Neutrophil (primary cell): Measurements from ENCODE around the gene YWHAB.

ENCODE experiments used
- H3K27ac ChIP-seq: fragments of 200-600 bp; sonication (generic); 2 replicates; pipeline ENCODE4 v1.5.1; 2016; ENCODE audit warnings: mild to moderate bottlenecking, moderate library complexity
- H3K27me3 ChIP-seq: fragments of 200-600 bp; sonication (generic); 2 replicates; pipeline ENCODE4 v1.6.0; 2016; ENCODE audit warnings: mild to moderate bottlenecking
- H3K36me3 ChIP-seq: fragments of 200-600 bp; sonication (generic); 2 replicates; pipeline ENCODE4 v1.5.1; 2017
- H3K4me1 ChIP-seq, 2 experiments: fragments of 200-600 bp in 1 of 2; sonication (generic) in 1 of 2; 1 replicate in 1 of 2; 2 replicates in 1 of 2; pipeline versions ENCODE4 v1.5.1 to v1.6.1; 2013 to 2016; ENCODE audit warnings: low read depth in 1 of 2, low read length in 1 of 2, mild to moderate bottlenecking in 1 of 2, moderate library complexity in 1 of 2; ENCODE audit not compliant: control insufficient read depth in 1 of 2, insufficient read depth in 1 of 2
- H3K4me3 ChIP-seq, 2 experiments: fragments of 200-600 bp in 1 of 2; sonication (generic) in 1 of 2; 1 replicate in 1 of 2; 2 replicates in 1 of 2; pipeline ENCODE4 v1.5.1; 2013 to 2016; ENCODE audit warnings: low read depth in 1 of 2, low read length in 1 of 2, mild to moderate bottlenecking in 1 of 2, moderate library complexity in 1 of 2
- H3K9me3 ChIP-seq: fragments of 200-600 bp; sonication (generic); 2 replicates; pipeline ENCODE4 v1.5.1; 2016
- TF ChIP-seq, protein P1 (sequence below): fragments of 200-600 bp; sonication (generic); IDR thresholded peaks from 2 replicates; pipeline ENCODE4 v1.5.1; 2016; ENCODE audit warnings: antibody characterized with exemption

The YWHAB gene

DNA sequence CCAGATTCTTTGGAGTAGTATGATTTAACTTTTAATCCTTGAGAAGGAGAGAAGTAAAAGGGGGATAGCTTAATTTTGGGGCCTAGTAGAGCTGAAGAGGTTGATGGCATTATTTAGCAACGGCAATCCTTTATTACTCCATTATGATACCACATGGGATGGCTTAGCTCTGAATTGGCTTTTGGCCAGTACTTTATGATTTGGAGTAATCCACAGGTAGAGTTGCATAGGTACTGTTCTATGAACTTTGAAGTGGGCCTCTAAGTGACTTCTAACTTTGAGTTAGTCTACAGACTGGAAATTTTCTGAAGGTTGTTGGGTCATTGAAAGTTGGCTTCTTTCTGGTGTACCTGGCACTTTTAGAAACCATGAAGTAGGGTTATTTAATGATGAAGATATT lies 11.6 kb downstream of the YWHAB start:
- TF ChIP-seq, protein P1, sequence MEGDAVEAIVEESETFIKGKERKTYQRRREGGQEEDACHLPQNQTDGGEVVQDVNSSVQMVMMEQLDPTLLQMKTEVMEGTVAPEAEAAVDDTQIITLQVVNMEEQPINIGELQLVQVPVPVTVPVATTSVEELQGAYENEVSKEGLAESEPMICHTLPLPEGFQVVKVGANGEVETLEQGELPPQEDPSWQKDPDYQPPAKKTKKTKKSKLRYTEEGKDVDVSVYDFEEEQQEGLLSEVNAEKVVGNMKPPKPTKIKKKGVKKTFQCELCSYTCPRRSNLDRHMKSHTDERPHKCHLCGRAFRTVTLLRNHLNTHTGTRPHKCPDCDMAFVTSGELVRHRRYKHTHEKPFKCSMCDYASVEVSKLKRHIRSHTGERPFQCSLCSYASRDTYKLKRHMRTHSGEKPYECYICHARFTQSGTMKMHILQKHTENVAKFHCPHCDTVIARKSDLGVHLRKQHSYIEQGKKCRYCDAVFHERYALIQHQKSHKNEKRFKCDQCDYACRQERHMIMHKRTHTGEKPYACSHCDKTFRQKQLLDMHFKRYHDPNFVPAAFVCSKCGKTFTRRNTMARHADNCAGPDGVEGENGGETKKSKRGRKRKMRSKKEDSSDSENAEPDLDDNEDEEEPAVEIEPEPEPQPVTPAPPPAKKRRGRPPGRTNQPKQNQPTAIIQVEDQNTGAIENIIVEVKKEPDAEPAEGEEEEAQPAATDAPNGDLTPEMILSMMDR, result no peak
- Histone ChIP-seq H3K27ac (peak overlapping the region; percentile 59), H3K27me3 (no peaks in the 10 kb centered on the region), H3K4me3 (peak overlapping the region in 1 of 2 experiments; percentile 25), H3K4me1 (peaks cover 51 to 64% of the 10 kb centered on the region in 2 experiments), H3K9me3 (no peaks in the 10 kb centered on the region), H3K36me3 (peaks cover 22% of the 10 kb centered on the region)

DNA sequence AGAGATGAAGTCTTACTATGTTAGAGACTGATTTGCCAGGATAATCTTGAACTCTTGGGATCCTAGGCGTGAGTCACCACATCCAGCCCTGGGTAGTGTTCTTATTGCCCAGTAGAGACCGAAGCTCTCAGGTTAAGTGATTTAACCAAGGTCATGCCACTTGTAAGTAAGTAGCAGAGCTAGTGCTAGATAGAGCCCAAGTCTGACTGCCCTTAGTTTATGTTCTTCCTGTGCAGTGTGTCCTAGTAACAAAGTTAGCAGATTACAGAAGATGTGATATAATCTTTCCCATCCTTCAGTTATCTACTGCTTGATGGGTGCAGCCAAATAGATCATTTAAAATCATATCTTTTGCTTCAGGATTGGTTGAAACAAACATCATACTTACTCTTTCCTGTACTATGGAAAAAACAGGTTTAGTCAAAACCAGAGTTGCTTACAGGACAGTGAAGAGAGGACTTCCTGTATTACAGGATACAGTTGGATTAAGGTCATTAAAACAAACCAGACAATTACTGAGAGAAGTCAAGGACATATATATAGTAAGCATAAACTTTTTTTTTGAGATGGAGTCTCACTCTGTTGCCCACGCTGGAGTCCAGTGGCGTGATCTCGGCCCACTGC lies 14.8 kb downstream of the YWHAB start:
- H3K36me3 ChIP-seq, result peaks cover 54% of the 10 kb centered on the region
- H3K4me1 ChIP-seq, result peaks cover 36 to 50% of the 10 kb centered on the region in 2 experiments
- peak overlapping the region; percentile 49 for H3K27ac ChIP-seq

DNA sequence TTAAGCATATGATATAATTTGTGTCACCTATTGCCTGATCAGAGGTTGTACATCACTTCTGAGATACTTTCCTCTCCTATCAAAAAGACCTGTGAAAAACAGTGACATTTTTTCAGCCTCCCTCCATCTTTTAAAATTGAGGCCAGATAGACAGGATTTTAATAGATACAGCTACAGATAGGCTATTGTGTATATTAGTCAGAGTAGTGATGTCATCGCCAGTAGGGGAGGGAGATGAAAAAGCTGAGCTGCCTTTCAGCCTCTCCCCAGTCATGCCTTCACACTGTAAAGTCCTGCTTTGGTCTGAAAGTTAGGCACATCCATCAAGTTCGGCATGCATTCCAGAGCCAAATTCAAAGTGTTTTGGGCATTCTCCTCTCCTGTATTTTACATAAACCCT lies 16.5 kb downstream of the YWHAB start:
- Histone ChIP-seq H3K27ac (no peak overlapping the region), H3K4me3 (no peak overlapping the region), H3K27me3 (no peaks in the 10 kb centered on the region), H3K36me3 (peaks cover 70% of the 10 kb centered on the region), H3K9me3 (no peaks in the 10 kb centered on the region), H3K4me1 (peaks cover 20 to 33% of the 10 kb centered on the region in 2 experiments)
- TF ChIP-seq, protein P1, result no peak

More for the DNA sequence above, 14.8 kb downstream of the YWHAB start:
- Histone ChIP-seq H3K4me3 (no peak overlapping the region), H3K27me3 (no peaks in the 10 kb centered on the region), H3K9me3 (no peaks in the 10 kb centered on the region)
- TF ChIP-seq, protein P1, result no peak

DNA sequence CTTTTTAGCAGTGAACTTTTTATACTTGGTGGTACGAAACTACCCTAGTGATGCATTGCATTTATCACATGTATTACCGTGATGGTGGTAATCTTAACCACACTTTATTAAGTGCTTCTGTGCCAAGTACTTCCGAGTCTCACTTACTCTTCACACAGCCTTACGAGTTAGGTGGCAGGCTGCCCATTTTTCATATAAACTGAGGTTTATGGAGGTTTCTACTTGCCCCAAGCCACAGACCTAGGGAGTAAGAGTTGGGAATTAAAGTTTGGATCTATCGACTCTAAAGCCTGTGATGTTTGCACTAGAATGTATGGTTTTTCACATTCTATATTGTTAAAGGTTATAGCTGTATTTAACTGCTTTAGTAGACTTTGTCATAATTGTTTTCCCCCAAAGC lies 18.9 kb downstream of the YWHAB start:
- no peaks in the 10 kb centered on the region for H3K9me3 ChIP-seq
- H3K36me3 ChIP-seq, result peaks cover 92% of the 10 kb centered on the region

DNA sequence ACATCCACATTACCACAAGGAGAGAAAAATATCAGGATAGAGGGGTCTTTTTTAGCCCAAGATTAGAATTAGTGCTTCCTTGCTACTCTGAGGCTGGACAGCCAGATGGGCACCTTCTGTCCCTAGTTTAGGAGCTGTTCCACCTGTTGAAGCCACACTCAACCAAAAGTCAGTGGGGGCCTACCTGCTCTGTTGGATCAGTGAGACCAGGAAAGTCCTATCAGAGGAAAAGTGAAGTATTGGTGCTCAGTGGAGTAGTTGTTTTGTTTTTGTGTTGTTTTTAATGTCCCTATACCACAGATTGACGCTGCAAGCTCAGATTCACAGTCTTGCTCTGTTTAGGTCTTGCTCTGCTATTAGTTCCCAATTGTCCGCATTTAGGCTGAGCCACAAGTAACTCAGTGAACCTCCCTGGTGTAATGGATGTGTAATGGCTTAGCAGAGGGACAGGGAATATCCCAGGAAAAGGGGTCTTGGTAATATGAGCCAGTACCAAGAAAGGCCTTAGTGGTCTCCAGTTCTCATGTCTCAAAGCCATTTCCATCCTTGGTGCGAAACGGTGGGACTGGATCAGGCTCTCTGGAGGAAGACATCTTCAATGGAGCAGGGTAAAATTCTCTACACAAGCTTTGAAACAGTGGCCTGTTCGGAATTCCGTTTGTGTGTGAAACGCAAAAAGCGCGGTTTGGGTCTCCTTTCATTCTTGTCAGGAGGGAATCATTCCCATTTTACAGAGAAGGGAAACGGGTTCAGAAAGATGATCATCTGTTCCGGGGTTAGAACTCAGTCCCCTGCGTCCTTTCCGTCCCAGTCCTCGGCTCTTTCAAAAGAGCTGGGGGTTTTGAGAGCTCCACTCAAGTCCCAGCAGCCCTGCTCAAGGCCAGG lies 23.7 kb downstream of the YWHAB start:
- Histone ChIP-seq H3K4me3 (peak overlapping the region; percentile 54 to 57), H3K4me1 (peaks cover 17 to 20% of the 10 kb centered on the region in 2 experiments), H3K9me3 (no peaks in the 10 kb centered on the region), H3K36me3 (peaks cover 63% of the 10 kb centered on the region), H3K27ac (peak overlapping the region; percentile 57), H3K27me3 (no peaks in the 10 kb centered on the region)
- TF ChIP-seq, protein P1, result no peak

More for the DNA sequence above, 18.9 kb downstream of the YWHAB start:
- H3K4me3 ChIP-seq, result no peak overlapping the region
- TF ChIP-seq, protein P1, result no peak
- H3K27me3 ChIP-seq, result no peaks in the 10 kb centered on the region
- H3K27ac ChIP-seq, result no peak overlapping the region
- peaks cover 8 to 17% of the 10 kb centered on the region in 2 experiments for H3K4me1 ChIP-seq
